Stimulated activated CD8-positive, alpha-beta memory T cell treated with anti-CD3 and anti-CD28 coated beads, Interleukin-12 subunit alpha, Interleukin-12 subunit beta, amount 100 ng/mL, for 1 hour (primary cell): ENCODE measurements around the gene C11orf24.
"Not testable (repeated sequence)": the region's sequence is repeated elsewhere in the genome, so short reads cannot be mapped to it uniquely, and the experiment has no call there.

Source experiments
- DNase-seq: peaks from one replicate; pipeline ENCODE4 v3.0.0-alpha.2; 2020; ENCODE audit warnings: low read depth

C11orf24 gene

DNA sequence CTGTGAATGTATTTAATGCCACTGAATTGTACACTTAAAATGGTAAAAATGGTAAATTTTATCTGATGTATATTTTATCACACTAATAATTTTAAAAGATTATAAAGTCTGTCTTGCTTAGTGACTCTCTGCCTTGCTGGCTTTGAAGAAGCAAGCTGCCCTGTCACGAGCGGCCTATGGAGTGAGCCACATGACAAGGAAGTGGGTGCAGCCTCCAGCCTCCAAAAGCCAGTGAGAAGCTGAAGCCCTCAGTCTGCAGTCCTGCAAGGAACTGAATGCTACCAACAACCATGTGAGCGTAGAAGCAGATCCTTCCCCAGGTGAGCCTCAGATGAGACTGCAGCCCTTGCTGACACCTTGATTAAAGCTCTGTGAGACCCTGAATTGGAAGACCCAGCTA is 20.0 kb downstream of the C11orf24 start:
- no peak for DNase-seq

DNA sequence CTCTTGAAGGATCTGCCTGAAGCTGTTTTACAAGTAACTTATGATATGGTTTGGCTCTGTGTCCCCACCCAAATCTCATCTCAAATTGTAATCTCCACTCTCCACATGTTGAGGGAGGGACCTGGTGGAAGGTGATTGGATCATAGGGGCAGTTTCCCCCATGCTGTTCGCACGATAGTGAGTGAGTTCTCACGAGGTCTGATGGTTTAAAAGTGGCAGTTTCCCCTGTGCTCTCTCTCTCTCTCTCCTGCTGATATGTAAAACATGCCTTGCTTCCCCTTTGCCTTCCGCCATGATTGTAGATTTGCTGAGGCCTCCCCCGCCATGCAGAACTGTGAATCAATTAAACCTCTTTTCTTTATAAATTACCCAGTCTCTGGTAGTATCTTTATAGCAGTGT is 26.9 kb downstream of the C11orf24 start:
- DNase-seq, result not testable (repeated sequence)

DNA sequence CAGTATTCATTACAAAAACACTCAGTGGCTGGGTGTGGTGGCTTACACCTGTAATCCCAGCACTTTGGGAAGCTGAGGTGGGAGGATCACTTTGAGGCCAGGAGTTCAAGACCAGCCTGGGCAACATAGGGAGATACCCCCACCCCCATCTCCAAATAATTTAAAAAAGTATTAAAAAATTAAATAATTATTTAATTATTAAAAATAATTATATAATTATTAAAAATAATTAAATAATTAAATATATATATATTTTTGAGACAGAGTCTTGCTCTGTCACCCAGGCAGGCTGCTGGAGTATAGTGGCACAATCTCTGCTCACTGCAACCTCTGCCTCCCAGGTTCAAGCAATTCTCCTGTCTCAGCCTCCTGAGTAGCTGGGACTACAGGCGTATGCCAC is 27.9 kb downstream of the C11orf24 start:
- DNase-seq, result not testable (repeated sequence)

DNA sequence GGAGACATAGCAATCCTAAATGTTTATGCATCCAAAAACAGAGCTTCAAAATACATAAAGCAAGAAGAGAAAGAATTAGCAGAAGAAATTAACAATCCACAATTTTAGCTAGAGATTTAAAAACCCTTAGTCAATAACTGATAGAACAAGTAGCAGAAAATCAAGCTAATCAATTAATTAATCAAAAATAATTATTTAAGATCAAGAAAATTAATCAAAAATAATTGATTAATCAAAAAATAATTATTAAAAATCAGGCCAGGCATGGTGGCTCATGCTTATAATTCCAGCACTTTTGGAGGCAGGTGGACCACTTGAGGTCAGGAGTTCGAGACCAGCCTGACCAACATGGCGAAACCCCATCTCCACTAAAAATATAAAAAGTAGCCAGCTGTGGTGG is 29.2 kb downstream of the C11orf24 start:
- no peak for DNase-seq

- DNase-seq, result no peak
These were observed 40.2 kb downstream of the C11orf24 start for GRCh38 chr11:68231621-68232020.

- no peak for DNase-seq
These were observed 42.2 kb downstream of the C11orf24 start for GRCh38 chr11:68229601-68230000.

GRCh38 chr11:68226421-68226820 is 45.4 kb downstream of the C11orf24 start:
- DNase-seq, result no peak

- no peak for DNase-seq
These were observed 47.2 kb downstream of the C11orf24 start for GRCh38 chr11:68224606-68225005.

GRCh38 chr11:68223275-68223674 is 48.5 kb downstream of the C11orf24 start:
- no peak for DNase-seq

- DNase-seq, result no peak
These were observed 50.4 kb downstream of the C11orf24 start for GRCh38 chr11:68221406-68221805.

- DNase-seq, result no peak
These were observed 55.4 kb downstream of the C11orf24 start for GRCh38 chr11:68216171-68216938.

DNA sequence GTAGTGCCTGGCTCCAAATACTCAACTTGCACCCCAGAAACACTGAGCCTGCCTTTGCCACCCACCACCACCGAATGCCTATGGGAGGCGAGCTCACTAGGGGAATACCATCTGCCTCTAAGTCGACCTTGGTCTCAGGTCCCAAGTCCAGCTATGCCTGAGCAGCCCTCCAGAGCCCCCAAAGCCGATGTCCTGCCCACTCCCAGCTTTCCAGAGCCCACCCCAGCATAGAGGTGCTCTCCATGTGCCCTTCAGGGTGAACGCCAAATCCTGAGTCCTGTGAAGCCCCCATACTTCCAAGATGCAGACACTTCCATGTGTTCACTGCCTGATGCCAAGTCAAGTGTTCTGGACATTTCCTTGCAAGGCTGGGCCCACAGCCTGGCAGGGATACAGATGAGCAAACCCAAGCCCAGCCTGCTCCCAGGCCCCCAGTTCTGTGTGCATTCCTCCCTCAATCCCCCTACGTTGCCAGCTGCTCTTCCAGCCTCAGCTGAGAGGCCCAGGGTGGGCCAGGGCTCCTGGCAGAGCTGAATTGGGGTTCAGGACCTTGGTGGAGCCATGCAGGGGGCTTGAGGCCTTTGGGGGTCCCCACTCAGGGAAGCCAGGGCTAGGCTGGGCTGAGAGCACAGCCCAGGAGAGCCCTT is 56.1 kb downstream of the C11orf24 start:
- no peak for DNase-seq

- no peak for DNase-seq
These were observed 56.7 kb downstream of the C11orf24 start for GRCh38 chr11:68215087-68215445.

- no peak for DNase-seq
These were observed 57.3 kb downstream of the C11orf24 start for GRCh38 chr11:68214173-68215086.

- peak; percentile 65 for DNase-seq
These were observed 58.1 kb downstream of the C11orf24 start for GRCh38 chr11:68213555-68214172.

DNA sequence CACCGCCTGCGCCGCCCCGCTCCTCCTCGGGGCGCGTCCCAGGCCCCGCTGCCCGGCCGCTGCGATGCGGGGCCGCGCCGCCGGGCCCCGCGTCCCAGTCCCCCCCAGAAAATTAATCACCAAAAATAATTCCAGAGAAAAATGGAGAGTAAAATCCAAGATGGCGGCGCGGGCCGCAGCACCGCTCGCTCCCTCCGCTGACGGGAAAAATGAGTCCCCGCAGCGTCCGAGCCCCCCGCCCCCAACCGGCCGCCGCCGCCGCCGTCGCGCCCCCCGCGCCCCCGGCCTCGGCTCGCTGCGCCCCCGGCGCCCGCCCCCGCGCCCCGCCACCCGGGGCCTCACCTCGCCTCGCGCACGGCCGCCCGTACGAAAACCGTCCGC is 58.6 kb downstream of the C11orf24 start, which contains the start of gene KMT5B:
Gene KMT5B (minus strand): TSS at position 162 of the 381 bp plus-strand sequence. CDS start 23,220 bp downstream, outside the sequence.
- peak; percentile 27 for DNase-seq

- DNase-seq, result peak; percentile 29
These were observed 59.2 kb downstream of the C11orf24 start for GRCh38 chr11:68212421-68213134.

- no peak for DNase-seq
These were observed 60.2 kb downstream of the C11orf24 start for GRCh38 chr11:68211546-68211945.
